Activated CD8-positive, alpha-beta T cell treated with anti-CD3 and anti-CD28 coated beads, Interleukin-2, amount 10 ng/mL, durations not matched to agents 7 days and 5 days (primary cell): ENCODE measurements around the gene TBCD. TPM values are rescaled to one million over a fixed set of nuclear protein-coding genes. Genes with fewer than 3 reads are reported as not detected.
"Not testable (repeated sequence)": the region's sequence is repeated elsewhere in the genome, so short reads cannot be mapped to it uniquely, and the experiment has no call there.

Source experiments
- ATAC-seq: fragments of 150-1000 bp; cut with Tn5 transposase; one replicate; pipeline ENCODE4 v1.10.0; 2021; ENCODE audit warnings: moderate library complexity
- CTCF ChIA-PET: fragments of 350-600 bp; sonication (Branson Sonifier 250); formaldehyde crosslinking; loops from one replicate; lab custom pipeline; 2021; ENCODE audit warnings: antibody characterized with exemption; lab: Charles Lee
- POLR2A ChIA-PET: fragments of 350-600 bp; sonication (Branson Sonifier 250); formaldehyde crosslinking; loops from one replicate; lab custom pipeline; 2021; ENCODE audit warnings: antibody characterized with exemption; lab: Charles Lee
- DNase-seq: peaks from one replicate; pipeline ENCODE4 v3.0.0-alpha.2; 2020
- H3K27ac Mint-ChIP-seq: one replicate; pipeline ENCODE4 v1.8.0; 2021; ENCODE audit warnings: mild to moderate bottlenecking, mixed read lengths
- H3K27me3 Mint-ChIP-seq: one replicate; pipeline ENCODE4 v1.8.0; 2021; ENCODE audit warnings: low read depth, mixed read lengths
- H3K36me3 Mint-ChIP-seq: one replicate; pipeline ENCODE4 v1.8.0; 2021; ENCODE audit warnings: low read depth, mixed read lengths
- H3K4me1 Mint-ChIP-seq: one replicate; pipeline ENCODE4 v1.8.0; 2021; ENCODE audit warnings: low read depth, mixed read lengths
- H3K4me3 Mint-ChIP-seq: one replicate; pipeline ENCODE4 v1.8.0; 2021; ENCODE audit warnings: mild to moderate bottlenecking, mixed read lengths
- H3K9me3 Mint-ChIP-seq: one replicate; pipeline ENCODE4 v1.8.0; 2022; ENCODE audit warnings: mixed read lengths; ENCODE audit not compliant: insufficient read depth
- total RNA-seq, 2 experiments: library from RNA; stranded (reverse); gene quantifications; one replicate each; pipeline ENCODE4 v1.2.3, GENCODE V29; 2021

The TBCD gene
- total RNA-seq, 2 experiments from 2014 or later: 112 to 122 TPM

DNA sequence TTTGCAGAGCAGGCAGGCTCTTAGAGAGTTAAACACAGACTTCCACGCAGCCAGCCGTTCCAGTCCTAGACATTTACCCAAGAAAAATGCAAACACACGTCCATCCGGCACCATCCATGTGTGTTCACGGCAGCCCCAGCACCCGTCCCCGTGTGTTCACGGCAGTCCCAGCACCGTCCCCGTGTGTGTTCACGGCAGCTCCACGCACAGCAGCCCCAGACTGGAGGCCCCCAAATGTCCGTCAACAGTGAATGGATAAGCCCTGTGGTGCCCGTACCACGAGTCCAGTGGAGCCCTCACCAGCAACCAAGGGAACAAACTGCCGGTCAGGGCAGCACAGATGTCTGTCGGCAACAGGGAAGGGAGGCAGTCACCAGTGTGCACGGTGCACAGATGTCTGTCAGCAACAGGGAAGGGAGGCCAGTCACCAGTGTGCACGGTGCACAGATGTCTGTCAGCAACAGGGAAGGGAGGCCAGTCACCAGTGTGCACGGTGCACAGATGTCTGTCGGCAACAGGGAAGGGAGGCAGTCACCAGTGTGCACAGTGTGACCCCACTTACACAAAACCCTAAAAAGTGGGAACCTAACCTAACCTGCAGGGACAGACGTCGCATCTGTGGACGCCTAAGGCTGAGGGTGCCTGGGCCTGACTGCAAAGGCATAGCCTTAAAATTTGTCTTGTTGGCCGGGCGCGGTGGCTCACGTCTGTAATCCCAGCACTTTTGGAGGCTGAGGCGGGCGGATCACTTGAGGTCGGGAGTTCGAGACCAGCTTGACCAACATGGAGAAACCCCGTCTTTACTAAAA lies 216.4 kb downstream of the TBCD start:
- H3K9me3 Mint-ChIP-seq, DNase-seq, H3K27ac Mint-ChIP-seq, H3K27me3 Mint-ChIP-seq, H3K4me3 Mint-ChIP-seq, H3K4me1 Mint-ChIP-seq, H3K36me3 Mint-ChIP-seq, ATAC-seq, CTCF ChIA-PET: not testable (repeated sequence)
- POLR2A ChIA-PET: interaction anchor here (0.6 kb wide), 1 partner anchor 96 kb away, joined by 3 read pairs; no protein-coding TSS in a partner anchor

DNA sequence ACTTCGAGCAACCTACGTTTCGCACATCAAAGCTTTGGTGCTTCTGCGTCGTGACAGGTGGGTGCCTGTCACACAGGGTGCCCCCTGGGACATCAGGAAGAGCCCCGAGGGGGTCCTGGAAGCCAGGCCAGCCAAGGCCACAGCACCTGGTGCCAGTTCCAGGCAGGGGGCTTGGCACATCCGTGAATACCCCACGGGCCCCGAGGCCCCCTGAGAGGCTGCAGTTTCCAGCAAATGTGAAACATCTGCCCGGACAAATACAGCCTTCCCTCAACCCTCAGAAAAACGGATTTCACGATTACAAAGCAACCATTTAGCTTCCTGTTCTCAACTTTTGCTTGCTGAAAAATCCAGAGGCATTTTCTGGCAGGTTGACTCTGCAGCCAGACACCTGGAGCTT lies 218.2 kb downstream of the TBCD start:
- Mint-ChIP-seq H3K9me3 (no peaks in the 10 kb centered on the region), H3K27ac (no peak overlapping the region), H3K27me3 (no peaks in the 10 kb centered on the region), H3K36me3 (no peaks in the 10 kb centered on the region), H3K4me1 (peaks cover 3% of the 10 kb centered on the region), H3K4me3 (no peak overlapping the region)
- DNase-seq: no peak
- ATAC-seq: no peak
- ChIA-PET CTCF (interaction anchor here (0.7 kb wide), 1 partner anchor 188 kb away, joined by 3 read pairs; no protein-coding TSS in a partner anchor), POLR2A (no interaction called here)

DNA sequence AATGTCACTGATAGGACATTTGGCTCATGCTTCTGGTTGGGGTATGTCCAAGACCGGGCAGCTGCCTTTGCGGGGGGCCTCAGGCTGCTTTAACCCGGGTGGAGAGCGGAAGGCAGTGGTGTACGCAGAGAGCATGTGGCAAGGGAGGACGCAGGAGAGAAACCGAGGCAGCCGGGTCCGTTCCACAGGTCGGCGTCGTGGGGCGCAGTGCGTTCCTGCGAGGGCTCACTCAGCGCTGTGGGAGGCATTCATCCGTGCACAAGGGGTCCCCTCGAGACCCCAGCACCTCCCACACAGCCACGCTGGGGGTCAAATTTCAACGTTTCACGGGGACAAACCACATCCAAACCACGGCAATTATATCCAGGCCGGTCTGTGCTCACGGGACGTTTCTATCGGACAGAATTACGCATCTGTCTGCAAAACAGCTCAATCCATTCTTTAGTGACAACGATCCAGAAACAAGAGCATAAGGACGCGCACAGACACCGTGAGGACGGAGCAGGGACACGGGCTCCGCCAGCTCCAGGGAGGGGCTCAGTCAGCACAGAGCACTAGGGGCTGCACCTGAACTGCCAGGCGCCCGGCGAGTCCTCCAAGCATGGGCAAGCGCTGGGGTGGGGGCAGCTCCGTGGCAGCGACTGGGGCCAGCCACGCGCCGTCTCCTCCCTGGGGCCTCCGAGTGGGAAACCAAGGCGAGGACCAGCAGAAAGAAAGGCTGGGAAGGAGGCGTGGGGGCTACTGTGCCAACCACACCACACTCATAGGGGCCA lies 219.1 kb downstream of the TBCD start:
- Mint-ChIP-seq H3K27ac (no peak overlapping the region), H3K4me3 (no peak overlapping the region), H3K4me1 (peaks cover 3% of the 10 kb centered on the region), H3K9me3 (no peaks in the 10 kb centered on the region), H3K27me3 (no peaks in the 10 kb centered on the region), H3K36me3 (no peaks in the 10 kb centered on the region)
- ATAC-seq (no peak), DNase-seq (no peak)
- ChIA-PET CTCF (no interaction called here), POLR2A (no interaction called here)

DNA sequence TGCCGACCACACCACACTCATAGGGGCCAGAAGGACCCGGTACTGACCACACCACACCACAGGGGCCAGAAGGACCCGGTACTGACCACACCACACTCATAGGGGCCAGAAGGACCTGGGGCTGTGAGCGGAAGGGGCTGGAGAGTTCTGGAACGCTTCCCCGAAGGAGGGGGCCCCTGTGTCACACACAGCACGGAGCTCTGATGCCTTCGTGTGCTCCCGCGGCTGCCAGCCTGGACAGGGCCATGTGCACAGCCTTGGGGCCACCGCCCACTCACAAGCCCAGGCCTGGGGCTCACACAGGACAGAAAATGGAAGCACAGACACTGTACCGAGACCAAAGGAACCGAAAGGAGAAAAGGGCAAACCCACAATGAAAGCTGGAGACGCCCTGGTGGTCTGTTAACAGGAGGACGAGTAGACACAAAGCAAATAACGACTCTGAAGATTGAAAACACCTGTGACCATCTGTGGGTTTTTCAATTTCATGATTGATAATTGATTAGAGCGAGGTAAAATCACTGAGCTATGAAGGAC lies 221.0 kb downstream of the TBCD start:
- H3K27ac Mint-ChIP-seq: no peak overlapping the region
- peaks cover 7% of the 10 kb centered on the region for H3K4me1 Mint-ChIP-seq
- no peaks in the 10 kb centered on the region for H3K36me3 Mint-ChIP-seq
- H3K27me3 Mint-ChIP-seq: no peaks in the 10 kb centered on the region
- H3K4me3 Mint-ChIP-seq: no peak overlapping the region
- ChIA-PET POLR2A (no interaction called here), CTCF (interaction anchor here (0.6 kb wide), 1 partner anchor 39 kb away, joined by 3 read pairs; no protein-coding TSS in a partner anchor)
- DNase-seq (no peak), ATAC-seq (no peak)
- no peaks in the 10 kb centered on the region for H3K9me3 Mint-ChIP-seq

DNA sequence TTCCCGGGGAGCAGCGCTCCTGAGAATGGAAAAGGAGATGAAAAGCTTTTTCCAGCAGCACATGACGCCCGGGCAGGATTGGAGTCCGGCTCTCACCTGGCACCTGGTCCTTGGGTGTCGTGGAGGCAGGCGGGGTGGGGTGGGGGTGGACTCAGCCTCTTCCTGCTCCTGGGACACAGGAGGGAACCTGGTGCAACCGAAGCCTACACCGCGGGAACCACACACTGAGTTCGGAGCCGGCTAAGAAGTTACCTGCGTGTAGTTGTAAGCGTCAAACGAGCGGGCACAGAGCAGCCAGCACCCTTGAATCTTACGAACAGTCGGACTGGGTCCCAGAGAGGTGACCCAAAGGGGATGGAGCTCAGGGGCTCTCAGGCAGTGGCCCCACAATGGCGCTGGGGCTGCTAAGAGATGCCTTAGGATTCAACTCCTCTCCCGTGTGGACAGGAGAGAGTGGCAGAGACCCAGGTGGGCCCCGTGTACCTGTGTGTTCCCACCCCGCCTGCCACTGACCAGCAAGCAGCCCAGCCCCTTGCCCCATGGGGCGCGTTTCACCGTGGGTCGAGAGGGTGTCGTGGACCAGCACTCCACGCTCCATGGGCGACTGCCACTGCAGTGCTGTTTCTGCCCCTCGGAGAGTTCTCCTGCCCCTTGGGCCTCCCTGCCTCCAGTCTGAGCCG lies 221.7 kb downstream of the TBCD start:
- H3K4me1 Mint-ChIP-seq: peaks cover 14% of the 10 kb centered on the region
- H3K36me3 Mint-ChIP-seq: no peaks in the 10 kb centered on the region
- H3K27ac Mint-ChIP-seq: no peak overlapping the region
- POLR2A ChIA-PET: no interaction called here
- H3K4me3 Mint-ChIP-seq: no peak overlapping the region
- CTCF ChIA-PET: interaction anchor here (0.6 kb wide), 1 partner anchor 38 kb away, joined by 3 read pairs; no protein-coding TSS in a partner anchor
- no peaks in the 10 kb centered on the region for H3K27me3 Mint-ChIP-seq
- DNase-seq (no peak), ATAC-seq (no peak)
- H3K9me3 Mint-ChIP-seq: no peaks in the 10 kb centered on the region

DNA sequence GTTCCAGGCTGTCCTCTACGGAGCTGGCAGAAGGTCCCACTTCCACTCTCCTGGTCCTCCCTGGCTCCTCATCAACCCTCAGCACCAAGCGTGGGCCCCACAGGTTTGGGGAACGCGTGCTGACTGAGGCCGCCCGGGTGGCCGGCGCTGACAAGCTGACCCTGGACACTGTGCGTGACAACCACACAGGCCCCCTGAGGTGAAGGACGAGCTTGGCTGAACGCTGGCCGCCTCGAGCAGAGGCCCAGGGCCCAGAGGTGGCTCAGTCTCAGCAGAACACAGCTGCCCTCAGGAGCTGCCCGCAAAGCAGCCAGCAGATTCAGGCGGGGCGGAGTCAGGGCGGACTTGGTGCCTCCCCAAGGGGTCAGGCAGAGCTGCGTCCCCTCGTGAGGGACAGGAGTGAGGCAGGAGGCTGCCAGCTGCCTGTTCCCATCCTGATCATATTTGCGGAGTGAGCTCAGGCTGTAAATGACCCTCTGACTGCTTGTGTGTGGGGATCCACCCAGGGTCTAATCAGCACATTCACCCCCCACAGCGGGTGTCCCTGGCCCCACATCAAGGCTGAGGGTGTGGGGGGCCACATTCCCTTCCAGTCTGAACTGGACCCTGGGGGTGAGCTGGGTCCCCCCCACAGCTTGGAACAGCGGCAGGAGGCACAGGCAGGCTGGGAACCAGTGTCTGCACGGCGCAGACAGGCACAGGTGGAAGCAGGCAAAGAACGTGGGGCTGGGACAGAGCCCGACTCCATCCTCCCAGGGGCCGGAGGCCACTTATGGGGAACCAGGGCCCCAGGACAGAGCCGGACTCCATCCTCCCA lies 222.5 kb downstream of the TBCD start:
- DNase-seq: no peak
- ChIA-PET CTCF (no interaction called here), POLR2A (no interaction called here)
- Mint-ChIP-seq H3K27me3 (no peaks in the 10 kb centered on the region), H3K36me3 (no peaks in the 10 kb centered on the region), H3K4me3 (no peak overlapping the region), H3K27ac (no peak overlapping the region), H3K9me3 (no peaks in the 10 kb centered on the region), H3K4me1 (peaks cover 22% of the 10 kb centered on the region)
- ATAC-seq: no peak

DNA sequence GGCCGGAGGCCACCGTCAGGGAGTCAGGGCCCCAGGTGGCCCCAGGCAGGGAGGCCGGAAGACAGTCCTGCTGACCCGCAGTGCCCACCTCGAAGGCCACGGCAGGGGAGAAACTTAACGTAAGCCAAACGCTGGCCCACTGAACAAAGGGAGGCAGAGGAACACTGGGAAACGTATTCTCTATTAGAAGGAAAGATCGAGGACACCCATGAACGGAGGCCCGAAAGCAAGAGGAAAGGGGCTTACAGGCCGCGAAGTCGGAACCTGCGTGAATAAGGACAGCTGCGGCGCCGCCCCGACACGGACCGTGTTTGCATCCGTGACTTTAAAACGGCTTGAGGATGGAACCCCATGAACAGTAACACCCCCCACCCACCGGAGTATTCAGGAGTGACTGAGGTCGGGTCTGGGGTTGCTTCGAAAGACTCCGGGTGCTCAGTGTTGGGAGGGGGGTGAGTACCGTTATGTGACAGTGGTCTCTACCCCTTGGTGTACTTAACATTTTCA lies 225.2 kb downstream of the TBCD start:
- Mint-ChIP-seq H3K27ac (no peak overlapping the region), H3K4me3 (no peak overlapping the region), H3K36me3 (peaks cover 2% of the 10 kb centered on the region), H3K27me3 (no peaks in the 10 kb centered on the region), H3K4me1 (peaks cover 33% of the 10 kb centered on the region), H3K9me3 (no peaks in the 10 kb centered on the region)
- ATAC-seq: no peak
- CTCF ChIA-PET: no interaction called here
- no peak for DNase-seq
- POLR2A ChIA-PET: no interaction called here

DNA sequence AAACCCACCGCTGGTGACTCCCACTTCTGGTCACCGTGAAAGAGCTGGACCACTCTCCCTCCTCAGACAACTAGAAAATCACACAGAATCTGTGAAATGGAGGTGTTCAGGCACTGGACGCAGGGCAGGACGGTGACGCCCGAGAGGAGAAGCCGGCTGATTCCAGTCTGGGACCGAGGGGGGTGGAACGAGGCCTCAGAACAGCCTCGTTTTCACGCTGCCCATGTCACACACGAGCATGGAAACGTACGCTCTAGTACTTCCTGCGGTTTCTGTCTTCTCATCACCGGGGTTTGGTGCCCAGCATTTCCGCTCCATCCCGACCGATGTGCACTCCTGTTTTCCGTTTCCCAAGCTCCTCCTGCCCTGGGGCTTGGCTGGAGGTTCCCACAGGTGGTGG lies 225.7 kb downstream of the TBCD start:
- H3K4me1 Mint-ChIP-seq: peaks cover 33% of the 10 kb centered on the region
- no peak overlapping the region for H3K4me3 Mint-ChIP-seq
- H3K9me3 Mint-ChIP-seq: no peaks in the 10 kb centered on the region
- ChIA-PET CTCF (no interaction called here), POLR2A (no interaction called here)
- no peaks in the 10 kb centered on the region for H3K27me3 Mint-ChIP-seq
- ATAC-seq (no peak), DNase-seq (no peak)
- no peak overlapping the region for H3K27ac Mint-ChIP-seq
- H3K36me3 Mint-ChIP-seq: peaks cover 2% of the 10 kb centered on the region

DNA sequence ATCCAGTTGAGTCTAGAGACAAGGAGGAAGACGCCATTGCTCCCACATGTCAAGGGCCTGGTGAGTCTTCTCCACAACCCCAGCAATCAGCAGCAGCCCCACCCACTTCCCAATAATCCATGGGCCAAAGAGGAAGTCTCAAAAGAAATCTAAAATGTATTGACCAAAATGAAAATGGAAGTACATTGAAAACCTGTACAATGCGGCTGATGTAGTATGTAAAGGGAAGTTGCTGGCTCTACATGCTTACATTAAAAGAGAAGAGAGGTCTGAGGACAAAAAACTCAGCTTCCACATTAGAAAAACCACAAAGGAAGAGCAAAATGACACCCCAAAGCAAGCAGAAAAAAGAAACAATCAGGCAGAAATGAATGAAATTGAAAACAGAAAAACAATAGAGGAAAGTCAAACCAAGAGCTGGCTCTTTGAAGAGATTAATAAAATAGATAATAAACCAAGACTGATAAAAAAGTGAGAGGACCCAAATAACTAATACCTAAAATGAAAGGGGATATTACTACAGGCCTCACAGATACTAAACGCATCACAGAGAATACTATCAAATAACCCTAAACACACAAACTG lies 227.0 kb downstream of the TBCD start:
- Mint-ChIP-seq H3K27ac (peak overlapping the region; percentile 78), H3K4me3 (peak overlapping the region; percentile 27), H3K4me1 (peaks cover 33% of the 10 kb centered on the region), H3K36me3 (peaks cover 2% of the 10 kb centered on the region), H3K27me3 (no peaks in the 10 kb centered on the region), H3K9me3 (peaks cover 3% of the 10 kb centered on the region)
- CTCF ChIA-PET: interaction anchor here (0.7 to 1.2 kb wide), 5 partner anchors 15 to 223 kb away, joined by 3 to 5 read pairs (median 3); no protein-coding TSS in a partner anchor
- ATAC-seq (peak; percentile 77), DNase-seq (no peak)
- POLR2A ChIA-PET: interaction anchor here (0.7 to 0.8 kb wide), 2 partner anchors 70 to 256 kb away, joined by 3 to 4 read pairs; no protein-coding TSS in a partner anchor

DNA sequence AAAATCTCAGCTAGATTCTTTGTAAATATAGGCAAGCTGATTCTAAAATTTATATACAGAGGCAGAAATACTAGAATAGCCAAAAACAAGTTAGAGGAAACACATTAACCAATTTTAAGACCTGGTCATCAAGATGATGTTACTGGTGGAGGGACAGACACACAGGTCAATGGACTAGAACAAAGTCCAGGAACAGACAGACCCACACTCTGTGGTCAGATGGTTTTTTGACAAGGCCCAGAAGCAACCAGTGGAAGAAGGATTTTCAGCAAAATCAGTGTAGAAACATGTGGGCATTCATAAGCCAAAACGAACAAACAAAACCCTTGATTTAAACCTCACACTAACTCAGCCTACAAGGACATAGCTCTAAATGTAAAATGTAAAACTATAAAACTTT lies 227.9 kb downstream of the TBCD start:
- H3K27ac Mint-ChIP-seq: no peak overlapping the region
- ChIA-PET CTCF (interaction anchor here (1.1 to 1.2 kb wide), 3 partner anchors 104 to 220 kb away, joined by 3 to 4 read pairs (median 3); no protein-coding TSS in a partner anchor), POLR2A (interaction anchor here (0.7 to 0.8 kb wide), 2 partner anchors 69 to 257 kb away, joined by 3 to 4 read pairs; no protein-coding TSS in a partner anchor)
- no peak for ATAC-seq
- H3K4me3 Mint-ChIP-seq: no peak overlapping the region
- no peaks in the 10 kb centered on the region for H3K27me3 Mint-ChIP-seq
- peaks cover 3% of the 10 kb centered on the region for H3K9me3 Mint-ChIP-seq
- DNase-seq: no peak
- H3K36me3 Mint-ChIP-seq: peaks cover 2% of the 10 kb centered on the region
- H3K4me1 Mint-ChIP-seq: peaks cover 35% of the 10 kb centered on the region
